Stimulated activated CD4-positive, alpha-beta T cell treated with anti-CD3 and anti-CD28 coated beads, Interleukin-15, amount 100 ng/mL, for 48 hours (primary cell): ENCODE data around the gene FOCAD.

Source experiments
- DNase-seq, 2 donors: peaks; one replicate each; pipeline ENCODE4 v3.0.0-alpha.2; 2020; ENCODE audit warnings: low read depth in 2 of 2

The FOCAD gene

DNA sequence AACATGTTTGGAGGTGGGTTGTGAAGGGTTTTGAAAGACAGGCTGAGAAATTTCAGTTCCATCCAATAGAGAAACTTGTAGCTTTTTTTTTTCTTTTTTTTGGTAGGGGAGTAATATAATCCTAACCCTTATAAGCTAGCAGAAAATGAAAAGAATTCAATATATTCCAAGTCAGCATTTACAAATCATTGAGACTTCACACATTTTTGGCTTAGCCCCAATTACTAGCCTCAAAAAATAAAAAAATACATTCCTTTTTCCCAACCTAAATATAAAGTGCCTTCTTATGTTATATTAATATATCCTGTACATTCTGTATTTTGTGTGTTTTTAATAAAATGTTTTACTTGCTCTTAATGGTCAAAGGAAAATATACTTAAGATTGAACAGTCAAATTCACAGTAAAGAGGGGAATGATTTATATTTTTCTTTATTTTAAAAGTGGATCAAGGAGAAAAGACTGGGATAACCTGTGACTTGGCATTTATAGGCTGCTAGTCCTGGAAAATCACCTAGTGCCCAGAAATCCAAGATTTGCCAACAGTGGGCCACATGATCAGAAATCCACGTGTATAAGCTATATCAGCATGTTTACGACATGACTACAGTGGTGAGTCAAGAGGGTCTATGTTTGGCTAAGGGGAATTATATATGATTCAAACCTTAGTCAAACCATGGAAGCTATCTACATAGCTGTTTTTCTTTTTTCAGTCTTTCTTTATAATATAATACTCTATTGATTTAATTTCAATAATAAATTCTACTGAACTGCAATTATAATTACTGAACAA, 332.8 kb downstream of the FOCAD start:
- DNase-seq = no peak

DNA sequence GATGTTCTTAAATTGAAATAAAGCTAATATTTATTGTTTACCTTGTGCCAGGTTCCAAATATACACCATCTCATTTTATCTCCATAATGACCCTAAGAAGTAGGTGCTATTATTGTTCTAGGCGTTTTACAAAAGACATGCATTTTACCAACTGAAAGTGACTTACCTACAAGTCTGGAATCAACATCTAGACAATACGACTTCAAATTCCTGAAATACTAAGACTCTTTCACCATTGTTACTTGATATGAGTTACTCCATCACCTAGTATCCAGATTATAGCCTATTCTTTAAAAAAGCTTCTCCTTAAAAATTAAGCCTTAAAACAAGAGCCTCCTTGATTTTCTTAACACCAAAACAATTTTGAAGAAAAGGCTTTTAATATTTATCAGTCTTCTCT, 334.1 kb downstream of the FOCAD start:
- no peak for DNase-seq

- DNase-seq = no peak
Observed at GRCh38 chr9:21023861-21024260, 339.8 kb downstream of the FOCAD start.

- no peak for DNase-seq
Observed at GRCh38 chr9:21027295-21027694, 343.2 kb downstream of the FOCAD start.

GRCh38 chr9:21028466-21028865, 344.4 kb downstream of the FOCAD start:
- DNase-seq = no peak

DNA sequence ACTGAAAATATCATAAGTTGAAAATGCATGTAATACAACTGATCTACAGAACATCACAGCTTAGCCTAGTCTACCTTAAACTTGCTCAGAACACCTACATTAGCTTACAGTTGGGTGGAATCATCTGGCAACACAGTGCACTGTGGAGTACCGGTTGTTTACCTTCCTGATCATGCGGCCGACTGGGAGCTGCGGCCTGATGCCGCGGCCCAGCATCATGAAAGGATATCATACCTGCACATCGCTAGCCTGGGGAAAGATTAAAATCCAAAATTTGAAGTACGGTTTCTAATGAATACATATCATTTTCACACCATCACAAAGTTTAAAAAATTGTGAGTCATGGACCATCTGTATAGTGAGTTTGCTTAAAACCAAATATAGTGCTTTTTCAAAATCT, 345.6 kb downstream of the FOCAD start:
- DNase-seq = no peak

DNA sequence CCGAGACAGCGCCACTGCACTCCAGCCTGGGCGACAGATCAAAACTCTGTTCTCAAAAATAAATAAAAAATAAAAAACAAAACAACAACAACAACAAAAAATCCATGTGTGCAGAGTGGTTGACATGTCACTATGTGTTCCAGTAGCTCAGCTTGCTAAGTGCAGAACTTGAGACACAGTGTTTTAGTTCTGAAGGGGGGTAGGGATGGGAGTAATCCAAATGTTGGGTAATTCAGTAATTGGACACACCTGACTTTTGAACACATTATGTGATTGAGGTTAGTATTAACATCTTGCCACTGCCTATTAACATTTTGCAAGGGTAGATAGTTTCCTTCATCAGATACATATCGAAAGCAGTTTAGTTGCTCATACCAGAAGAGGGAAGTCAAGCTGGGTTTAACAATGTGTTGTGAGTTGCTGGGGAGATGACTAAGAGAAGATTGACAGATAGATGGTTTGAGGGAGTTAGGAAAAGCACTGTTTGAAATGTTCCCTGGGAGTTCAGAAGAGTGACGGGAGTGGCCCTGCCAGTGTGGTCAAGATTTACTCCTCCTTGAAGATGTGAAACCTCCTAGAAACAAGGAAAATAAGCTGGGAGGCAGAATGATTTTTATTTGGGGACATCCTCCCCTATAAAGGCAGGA, 346.5 kb downstream of the FOCAD start:
- DNase-seq = no peak

- peak; percentile 37 to 44 for DNase-seq
Observed at GRCh38 chr9:21031091-21031807, 347.2 kb downstream of the FOCAD start, which contains the start of gene HACD4. HACD4 (minus strand) TSS chr9:21031640; CDS start chr9:21031590, 50 bp downstream.

GRCh38 chr9:21031808-21032183, 347.7 kb downstream of the FOCAD start:
- no peak for DNase-seq

GRCh38 chr9:21037278-21037677, 353.2 kb downstream of the FOCAD start:
- DNase-seq = no peak

- no peak for DNase-seq
Observed at GRCh38 chr9:21039302-21039701, 355.2 kb downstream of the FOCAD start.

DNA sequence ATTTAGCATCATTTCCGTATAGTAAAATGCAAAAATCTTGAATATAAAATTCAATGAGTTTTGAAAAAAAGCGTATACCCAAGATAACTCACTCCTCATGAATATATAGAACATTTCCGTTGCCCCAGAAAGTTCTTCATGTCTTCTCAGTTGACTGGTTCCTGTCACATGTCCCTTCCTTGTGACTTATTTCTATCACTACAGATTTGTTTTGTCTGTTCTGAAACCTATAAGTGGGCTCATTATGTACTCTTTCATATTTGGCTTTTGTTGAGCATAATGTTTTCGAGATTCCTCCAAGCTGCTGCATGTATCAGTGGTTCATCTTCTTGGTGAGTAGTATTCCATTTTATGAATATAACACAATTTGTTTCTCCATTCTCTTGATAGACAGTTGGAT, 358.4 kb downstream of the FOCAD start:
- DNase-seq = no peak

GRCh38 chr9:21043841-21044240, 359.8 kb downstream of the FOCAD start:
- DNase-seq = no peak
